Measurements from ENCODE around the gene PCP4L1.

GRCh38 chr1:161330346-161330745, 71.8 kb downstream of the PCP4L1 start:
- TF ChIP-seq, protein P1, sequence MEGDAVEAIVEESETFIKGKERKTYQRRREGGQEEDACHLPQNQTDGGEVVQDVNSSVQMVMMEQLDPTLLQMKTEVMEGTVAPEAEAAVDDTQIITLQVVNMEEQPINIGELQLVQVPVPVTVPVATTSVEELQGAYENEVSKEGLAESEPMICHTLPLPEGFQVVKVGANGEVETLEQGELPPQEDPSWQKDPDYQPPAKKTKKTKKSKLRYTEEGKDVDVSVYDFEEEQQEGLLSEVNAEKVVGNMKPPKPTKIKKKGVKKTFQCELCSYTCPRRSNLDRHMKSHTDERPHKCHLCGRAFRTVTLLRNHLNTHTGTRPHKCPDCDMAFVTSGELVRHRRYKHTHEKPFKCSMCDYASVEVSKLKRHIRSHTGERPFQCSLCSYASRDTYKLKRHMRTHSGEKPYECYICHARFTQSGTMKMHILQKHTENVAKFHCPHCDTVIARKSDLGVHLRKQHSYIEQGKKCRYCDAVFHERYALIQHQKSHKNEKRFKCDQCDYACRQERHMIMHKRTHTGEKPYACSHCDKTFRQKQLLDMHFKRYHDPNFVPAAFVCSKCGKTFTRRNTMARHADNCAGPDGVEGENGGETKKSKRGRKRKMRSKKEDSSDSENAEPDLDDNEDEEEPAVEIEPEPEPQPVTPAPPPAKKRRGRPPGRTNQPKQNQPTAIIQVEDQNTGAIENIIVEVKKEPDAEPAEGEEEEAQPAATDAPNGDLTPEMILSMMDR (tag by site-specific recombination; IDR thresholded peaks at IDR 0.05), result no peak
- TF ChIP-seq ZNF19 (tag by site-specific recombination; IDR thresholded peaks at IDR 0.05; ENCODE audit: low read depth) (no peak), ZNF747 (tag by site-specific recombination; IDR thresholded peaks at IDR 0.05) (no peak), YY1 (tag by site-specific recombination; IDR thresholded peaks at IDR 0.05) (no peak), PRDM1 (tag by site-specific recombination; IDR thresholded peaks at IDR 0.05) (no peak), ZNF707 (tag by site-specific recombination; IDR thresholded peaks at IDR 0.05) (no peak), ZNF214 (tag by site-specific recombination; IDR thresholded peaks at IDR 0.05; ENCODE audit: borderline replicate concordance) (no peak), OVOL3 (tag by site-specific recombination; IDR thresholded peaks at IDR 0.05) (no peak), ZNF2 (tag by site-specific recombination; IDR thresholded peaks at IDR 0.05) (no peak)
- TF ChIP-seq, protein P2, sequence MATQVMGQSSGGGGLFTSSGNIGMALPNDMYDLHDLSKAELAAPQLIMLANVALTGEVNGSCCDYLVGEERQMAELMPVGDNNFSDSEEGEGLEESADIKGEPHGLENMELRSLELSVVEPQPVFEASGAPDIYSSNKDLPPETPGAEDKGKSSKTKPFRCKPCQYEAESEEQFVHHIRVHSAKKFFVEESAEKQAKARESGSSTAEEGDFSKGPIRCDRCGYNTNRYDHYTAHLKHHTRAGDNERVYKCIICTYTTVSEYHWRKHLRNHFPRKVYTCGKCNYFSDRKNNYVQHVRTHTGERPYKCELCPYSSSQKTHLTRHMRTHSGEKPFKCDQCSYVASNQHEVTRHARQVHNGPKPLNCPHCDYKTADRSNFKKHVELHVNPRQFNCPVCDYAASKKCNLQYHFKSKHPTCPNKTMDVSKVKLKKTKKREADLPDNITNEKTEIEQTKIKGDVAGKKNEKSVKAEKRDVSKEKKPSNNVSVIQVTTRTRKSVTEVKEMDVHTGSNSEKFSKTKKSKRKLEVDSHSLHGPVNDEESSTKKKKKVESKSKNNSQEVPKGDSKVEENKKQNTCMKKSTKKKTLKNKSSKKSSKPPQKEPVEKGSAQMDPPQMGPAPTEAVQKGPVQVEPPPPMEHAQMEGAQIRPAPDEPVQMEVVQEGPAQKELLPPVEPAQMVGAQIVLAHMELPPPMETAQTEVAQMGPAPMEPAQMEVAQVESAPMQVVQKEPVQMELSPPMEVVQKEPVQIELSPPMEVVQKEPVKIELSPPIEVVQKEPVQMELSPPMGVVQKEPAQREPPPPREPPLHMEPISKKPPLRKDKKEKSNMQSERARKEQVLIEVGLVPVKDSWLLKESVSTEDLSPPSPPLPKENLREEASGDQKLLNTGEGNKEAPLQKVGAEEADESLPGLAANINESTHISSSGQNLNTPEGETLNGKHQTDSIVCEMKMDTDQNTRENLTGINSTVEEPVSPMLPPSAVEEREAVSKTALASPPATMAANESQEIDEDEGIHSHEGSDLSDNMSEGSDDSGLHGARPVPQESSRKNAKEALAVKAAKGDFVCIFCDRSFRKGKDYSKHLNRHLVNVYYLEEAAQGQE (tag by site-specific recombination; IDR thresholded peaks at IDR 0.05), result no peak
- TF ChIP-seq, protein P3, sequence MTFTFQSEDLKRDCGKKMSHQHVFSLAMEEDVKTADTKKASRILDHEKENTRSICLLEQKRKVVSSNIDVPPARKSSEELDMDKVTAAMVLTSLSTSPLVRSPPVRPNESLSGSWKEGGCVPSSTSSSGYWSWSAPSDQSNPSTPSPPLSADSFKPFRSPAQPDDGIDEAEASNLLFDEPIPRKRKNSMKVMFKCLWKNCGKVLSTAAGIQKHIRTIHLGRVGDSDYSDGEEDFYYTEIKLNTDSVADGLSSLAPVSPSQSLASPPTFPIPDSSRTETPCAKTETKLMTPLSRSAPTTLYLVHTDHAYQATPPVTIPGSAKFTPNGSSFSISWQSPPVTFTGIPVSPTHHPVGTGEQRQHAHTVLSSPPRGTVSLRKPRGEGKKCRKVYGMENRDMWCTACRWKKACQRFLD (tag by site-specific recombination; IDR thresholded peaks at IDR 0.05), result no peak

All from HEK293 (cell line).